Measurements from ENCODE around the gene NFE2L1.
A peak's percentile ranks its signal among the peaks of the same experiment; 100 is the strongest.
"Not testable (repeated sequence)": the region's sequence is repeated elsewhere in the genome, so short reads cannot be mapped to it uniquely, and the experiment has no call there.

NFE2L1 gene

DNA sequence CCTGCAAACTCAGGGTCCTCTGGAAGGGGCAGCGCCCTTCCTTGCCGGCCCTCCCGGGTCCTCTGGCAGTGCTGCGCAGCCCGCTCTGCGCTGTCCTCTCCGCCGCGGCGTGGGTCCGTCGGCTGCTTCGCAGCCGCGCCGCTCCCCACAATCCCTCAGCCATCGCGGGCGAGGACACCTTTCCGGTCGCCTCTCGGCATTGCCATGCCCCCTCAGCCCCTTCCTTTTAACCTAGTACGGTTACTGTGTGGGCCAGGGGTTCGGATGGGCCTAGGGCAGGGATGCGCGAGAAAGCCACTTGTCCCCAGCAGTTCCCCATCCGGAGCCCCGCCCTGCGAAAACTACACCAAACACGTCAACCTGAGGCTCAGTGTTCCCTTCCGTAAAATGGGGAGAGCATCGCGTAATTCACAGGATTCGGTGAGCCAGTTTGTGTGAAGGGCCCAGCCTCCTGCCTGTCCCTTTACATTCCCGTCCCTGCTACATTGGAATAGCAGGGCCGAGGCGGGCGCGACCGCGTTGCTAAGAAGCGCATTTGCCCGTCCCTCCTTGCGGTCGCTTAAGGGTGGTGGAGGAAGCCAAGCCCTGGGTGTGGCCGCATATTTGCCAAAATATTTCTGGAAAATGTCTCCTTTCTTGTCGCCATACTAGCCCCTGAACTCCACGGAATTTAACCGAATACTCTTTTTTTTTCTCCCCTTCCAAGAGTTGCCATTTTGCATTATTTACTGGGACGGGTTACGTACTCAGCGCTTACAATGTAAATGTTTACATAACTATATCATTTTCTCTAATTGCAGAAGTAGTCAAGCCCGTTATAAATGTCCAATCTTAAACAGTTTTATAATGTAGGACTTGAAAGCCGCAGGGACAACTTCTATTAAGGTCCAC, 23.8 kb upstream of the NFE2L1 start:
- DNase-seq = peak in 1 of 2 experiments; percentile 25

DNA sequence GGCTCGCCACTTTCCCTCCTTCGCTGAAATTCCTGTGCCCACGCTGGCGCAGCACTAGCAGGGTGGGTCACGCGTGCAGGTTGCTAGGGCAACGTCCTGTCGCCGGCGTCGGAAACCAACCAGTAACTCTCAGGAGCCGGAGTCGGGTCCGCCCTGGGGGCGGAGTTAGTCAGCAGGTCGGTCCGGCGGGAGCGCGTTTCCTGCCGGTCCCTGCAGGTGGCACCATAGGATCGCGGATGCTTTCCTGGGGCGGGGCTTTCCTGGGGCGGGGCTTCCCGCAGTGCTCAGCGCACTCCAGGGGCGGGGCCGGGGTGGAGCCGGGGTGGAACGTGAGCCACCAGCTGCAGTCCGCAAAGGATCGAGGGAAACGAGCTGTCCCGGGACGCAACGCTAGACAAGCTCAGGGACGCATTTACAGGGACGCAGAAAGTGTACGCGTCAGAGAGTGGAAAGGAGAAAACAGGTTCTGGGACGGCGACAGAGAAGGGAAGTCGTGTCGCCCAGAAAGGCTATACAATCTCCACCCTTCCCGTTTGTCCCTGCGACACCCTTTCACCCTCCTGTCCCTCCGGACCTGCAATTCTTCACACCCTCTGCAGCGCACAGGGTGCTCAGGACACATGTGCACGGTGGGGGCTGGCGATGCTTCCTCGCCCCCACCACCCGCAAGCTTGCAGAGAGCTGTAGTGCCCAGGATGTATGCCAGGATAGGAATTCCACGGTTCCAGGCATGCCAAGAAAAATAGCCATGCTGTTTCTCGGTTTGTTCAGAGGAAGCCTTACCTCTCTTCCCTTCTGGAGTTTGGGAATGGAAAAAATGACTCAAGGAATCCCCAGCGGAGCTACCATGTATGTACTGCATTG, 22.9 kb upstream of the NFE2L1 start:
- DNase-seq = peak; percentile 96 to 98

DNA sequence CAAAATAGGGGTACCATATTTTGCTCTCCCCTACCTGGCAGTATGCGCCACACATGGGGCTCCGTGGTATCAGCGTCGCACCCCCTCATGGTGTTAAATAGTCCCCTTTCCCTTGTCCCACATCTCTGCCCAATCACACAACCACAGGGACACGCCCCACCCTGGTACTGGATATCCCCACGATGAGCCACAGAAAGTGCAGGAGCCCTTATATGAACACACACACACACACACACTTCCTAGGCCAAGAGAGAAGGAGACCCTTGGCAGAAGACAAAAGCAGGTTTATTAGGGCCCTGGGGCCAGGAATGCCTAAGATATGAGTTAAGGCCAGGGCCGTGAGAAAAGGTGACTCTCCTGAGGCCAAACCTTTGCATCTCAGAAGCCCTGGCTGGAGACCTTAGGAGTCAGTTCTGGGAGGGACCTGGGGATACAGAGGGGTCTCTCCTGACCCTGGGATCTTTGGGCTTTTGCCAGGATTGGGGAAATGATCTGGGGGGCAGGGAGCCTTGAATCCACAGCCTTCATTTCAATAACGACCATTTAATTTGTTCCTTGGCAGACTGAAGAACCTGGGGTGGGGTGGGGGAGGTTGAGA, 22.2 kb upstream of the NFE2L1 start:
- DNase-seq = no peak

DNA sequence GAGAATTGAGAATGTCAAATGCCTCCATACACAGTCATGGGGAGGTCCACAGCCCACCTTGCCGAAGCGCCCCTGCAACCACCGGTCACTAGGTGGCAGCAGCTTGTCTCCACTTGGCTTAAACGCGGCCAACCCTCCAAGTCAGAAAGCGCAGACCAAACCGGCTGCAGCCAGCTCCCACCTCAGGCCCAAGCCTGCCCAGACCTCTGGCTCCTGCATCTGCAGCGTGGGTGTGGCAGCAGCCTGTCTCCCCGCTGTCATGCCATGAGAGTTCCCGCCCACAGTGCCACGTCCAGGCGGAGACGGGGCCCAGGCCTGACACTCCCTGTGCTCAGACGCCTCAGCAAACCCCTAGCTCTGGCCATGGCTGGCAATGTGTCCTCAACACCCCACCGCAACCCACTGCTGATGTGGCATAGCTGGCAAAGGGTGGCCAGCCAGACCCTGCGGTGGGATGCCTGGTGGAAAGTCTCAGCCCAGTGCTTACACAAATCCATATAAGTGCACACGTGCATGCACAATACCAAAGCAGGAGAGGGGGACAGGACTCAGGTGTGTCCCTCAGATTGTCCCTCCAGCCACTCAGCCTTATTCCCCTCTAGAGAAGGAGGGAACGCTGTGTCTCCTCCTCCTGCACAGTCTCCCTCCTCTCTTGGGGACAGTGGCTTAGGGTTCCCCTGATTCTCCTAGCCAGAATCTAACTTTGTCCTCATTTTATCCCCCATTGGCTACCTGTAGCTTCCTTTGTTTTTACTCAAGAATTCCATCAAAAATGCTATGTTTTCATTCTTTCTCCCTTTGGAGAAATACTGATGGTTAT, 21.4 kb upstream of the NFE2L1 start:
- peak; percentile 66 for DNase-seq

DNA sequence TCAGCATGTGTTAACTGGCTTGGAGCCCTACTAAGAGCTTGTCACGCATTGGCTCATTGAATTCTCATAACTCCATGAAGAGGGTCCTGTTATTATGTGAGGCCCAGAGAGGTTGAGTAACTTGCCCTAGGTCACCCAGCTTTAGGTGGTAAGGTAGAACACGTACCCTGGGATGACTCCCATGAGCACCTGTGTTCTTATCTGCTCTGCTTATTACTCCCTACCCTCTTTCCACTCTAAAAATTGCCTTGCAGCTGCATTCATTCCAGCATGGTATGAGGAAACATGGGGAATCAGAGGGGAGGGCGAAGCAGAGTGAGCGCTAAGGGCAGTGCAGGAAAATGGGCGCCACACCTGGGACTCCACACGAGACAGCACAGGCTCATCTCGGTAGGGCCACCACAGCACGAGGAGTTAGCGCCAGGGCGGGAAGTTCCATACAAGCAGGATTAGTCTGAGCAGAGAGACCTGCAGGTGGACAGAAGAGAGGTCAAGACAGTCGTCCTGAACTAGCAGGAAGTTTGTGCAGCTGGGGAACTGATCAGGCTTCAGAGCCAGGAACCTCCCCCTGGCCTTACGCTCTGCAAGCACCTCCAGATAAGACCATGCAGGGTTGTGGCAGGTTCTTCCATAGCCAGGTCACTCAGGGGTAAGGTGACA, 20.7 kb upstream of the NFE2L1 start:
- DNase-seq = no peak

DNA sequence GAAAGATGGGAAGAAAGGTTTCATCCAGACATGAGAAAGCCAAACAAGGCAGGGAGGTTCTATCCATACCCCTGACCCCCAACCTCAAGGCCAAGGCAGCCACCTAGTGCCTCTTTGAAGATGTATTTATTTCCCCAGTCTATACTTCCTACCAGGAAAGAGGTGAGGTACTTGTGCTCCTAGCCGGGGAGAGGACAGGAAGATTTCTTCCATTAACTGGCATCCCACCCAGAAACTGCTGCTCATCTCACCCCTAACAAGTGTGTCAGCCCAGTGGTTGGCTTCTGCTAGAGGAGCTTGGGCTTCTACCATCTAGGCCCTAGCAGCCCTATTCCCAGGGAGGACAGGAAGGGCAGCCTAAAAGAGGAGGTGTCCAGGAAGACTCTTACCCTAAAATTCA, 19.4 kb upstream of the NFE2L1 start:
- no peak for DNase-seq

DNA sequence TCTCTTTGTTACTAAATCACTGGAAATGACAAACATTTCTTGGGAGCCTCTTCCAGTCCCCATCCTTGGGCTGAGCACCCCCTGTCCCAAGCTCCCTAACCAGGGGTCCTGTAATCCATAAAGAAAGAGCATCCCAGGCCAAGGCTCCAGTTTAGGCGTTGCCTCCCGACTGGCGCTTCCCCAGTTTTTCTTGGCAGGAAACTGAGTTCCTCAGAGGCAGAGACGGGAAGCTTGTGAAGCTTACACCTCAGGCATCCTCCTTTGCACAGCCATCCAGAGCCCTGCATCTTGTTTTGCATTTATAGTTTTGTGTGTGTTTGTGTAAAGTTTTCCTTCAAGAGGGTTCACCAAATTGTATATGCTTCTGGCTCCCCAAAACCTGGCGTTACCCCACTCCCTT, 17.6 kb upstream of the NFE2L1 start:
- DNase-seq = no peak

DNA sequence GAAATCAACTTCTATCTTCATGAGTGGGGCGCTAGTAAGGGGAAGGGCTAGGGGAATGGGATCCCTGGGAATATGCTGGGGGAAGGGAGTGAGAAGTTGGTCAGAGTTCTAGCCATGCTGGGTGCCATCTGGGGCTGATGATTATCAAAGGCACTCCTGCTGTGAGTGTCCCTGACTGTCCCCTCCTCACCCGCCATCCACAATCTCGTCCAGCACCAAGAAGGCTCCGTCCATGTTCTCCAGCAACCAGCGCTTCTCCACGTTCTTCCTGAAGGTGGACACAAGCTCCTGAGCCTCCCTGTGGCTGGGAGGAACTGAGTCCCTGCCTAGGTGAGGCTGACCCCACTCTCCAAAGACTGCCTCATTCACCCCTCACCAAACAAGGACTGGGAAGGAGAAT, 16.2 kb upstream of the NFE2L1 start:
- DNase-seq = no peak

DNA sequence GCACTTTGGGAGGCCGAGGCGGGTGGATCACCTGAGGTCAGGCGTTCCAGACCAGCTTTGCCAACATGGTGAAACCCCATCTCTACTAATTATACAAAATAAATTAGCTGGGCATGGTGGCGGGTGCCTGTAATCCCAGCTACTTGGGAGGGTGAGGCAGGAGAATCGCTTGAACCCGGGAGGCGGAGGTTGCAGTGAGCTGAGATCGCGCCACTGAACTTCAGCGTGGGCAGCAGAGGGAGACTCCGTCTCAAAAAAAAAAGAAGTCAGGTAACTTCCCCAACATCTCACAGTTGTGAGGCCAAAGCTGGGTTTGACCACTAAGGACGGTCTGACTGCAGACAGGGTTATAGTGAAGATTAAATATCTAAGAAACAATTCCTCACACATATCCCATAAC, 13.4 kb upstream of the NFE2L1 start:
- not testable (repeated sequence) for DNase-seq

DNA sequence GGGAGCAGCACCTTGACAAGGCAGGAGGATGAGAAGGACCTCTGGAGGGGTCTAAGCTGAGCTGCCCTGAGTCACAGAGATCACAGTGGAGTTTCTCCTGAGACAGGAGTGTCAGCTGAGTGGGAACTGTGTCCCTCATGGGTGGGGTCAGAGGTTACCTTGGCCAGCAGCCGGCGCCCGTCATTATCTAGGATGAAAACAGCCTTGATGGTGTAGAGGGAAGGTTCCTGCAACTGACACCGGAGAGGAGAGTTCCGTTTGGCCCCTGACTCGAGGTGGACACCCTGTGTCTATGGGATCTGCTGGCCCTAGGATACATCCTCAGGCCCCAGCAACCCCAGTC, 11.5 kb upstream of the NFE2L1 start:
- no peak for DNase-seq

DNA sequence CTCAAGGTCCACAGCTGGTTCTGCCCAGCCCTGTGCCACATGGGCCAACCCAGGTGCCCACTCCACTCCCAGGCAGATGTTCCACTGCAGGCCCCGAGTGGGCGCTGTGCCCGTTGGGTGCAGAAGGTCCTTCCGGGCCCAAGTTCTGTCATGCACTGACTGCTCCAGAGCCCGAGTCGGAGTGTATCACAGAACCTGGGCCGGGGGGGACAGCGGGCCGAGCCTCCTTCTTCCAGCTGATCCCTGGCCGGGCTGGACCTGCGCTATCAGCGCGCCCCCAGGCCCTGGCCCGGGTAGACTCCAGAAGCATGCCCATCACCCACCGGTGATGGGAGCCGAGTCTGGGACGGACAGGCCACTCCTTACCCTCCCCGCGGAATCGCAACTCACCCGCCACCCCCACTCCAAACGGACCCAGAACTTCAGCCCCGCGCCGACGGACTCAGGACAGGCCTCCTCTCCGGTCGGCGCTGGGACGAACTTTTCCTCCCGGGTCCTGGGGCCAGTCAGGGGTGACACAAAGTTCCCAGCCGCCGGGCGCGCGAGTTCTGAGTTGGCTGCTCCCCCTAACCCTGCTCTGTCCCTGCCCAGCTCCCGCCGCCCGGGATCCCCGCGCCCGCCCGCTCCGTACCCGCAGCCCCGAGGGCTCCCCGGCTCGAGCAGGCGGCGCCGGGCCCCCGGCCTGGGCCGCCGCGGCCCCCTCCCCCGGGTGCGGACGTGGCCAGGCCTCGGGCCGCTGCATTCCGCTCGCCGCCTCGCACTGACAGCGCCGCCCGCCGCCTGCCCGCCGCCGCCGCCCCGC, 10.9 kb upstream of the NFE2L1 start, which contains the start of gene COPZ2:
TSS of gene COPZ2 (minus strand) at position 762 of the 802 bp plus-strand sequence. CDS start at position 742, 20 bp downstream.
- DNase-seq = peak; percentile 51

DNA sequence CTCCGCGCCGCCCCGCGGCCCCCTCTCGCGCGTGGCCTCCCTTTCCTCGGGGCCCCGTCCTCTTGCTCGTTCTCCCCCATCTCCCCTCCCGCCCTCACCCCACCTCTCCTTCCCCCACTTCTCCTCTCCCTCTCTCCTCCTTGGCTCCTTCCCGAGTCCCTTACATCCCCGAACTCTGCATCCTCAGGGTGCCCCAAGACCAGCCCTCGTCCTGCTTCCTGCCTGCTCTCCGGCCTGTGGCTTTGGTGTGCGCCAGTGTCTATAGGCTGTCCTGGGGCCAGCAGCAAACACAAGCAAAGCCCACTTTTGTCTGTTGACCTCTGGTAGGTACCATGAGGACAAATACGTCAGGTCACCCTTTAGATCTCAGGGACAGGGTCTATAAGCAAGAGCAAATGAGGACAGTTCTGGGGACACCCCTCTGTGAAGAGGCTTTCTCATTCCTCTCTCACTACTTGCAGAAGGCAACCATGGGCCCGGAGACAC, 10.3 kb upstream of the NFE2L1 start:
- DNase-seq = no peak

DNA sequence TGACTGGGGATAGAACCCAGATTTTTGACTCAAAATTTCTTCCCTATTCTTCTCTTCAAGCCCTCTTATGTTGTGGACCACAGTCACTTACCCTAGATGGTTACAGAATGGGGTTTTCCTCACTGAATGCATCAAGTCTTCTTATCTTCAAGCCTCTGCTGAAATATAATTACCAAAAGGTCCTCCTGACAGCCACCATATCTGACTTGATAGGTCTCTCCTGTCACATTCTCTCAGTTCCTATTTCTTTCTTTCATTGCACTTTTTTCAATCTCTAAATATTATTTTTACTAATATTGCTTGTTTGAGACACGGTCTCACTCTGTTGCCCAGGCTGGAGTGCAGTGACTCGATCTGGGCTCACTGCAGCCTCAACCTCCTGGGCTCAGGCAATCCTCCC, 9.5 kb upstream of the NFE2L1 start:
- DNase-seq = no peak

DNA sequence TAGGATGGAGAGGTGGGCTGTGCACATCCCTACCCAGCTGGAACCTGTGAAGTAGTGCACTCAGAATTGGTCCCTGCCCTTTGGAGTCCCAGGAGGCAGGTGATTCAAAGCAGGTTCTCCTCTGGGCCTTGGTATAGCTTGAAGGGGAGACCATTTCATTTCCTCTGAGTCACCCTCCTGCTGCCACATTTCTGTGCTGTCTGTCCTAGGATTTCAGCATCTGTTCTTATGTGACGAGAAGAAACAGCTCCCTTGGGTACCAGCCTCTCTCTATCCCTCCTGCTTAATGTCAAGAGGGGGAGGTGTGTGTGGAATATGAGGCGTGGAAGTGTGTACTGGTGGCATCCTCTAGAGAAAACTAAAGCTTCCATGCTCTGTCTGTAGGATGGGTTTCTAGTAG, 5.0 kb upstream of the NFE2L1 start:
- no peak for DNase-seq

DNA sequence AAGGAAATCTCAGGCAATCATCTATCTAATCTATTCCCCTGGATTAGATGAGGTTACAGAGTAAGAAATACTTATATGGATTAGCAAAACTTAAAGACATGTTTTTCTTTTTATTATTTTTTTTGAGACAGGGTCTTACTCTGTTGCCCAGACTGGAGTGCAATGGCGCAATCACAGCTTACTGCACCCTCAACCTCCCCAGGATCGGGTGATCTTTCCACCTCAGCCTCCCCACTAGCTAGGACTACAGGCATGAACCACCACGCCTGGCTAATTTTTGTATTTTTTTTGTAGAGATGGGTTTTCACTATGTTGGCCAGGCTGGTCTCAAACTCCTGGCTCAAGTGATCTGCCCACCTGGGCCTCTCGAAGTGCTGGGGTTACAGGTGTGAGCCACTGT, 3.3 kb upstream of the NFE2L1 start:
- DNase-seq = no peak

DNA sequence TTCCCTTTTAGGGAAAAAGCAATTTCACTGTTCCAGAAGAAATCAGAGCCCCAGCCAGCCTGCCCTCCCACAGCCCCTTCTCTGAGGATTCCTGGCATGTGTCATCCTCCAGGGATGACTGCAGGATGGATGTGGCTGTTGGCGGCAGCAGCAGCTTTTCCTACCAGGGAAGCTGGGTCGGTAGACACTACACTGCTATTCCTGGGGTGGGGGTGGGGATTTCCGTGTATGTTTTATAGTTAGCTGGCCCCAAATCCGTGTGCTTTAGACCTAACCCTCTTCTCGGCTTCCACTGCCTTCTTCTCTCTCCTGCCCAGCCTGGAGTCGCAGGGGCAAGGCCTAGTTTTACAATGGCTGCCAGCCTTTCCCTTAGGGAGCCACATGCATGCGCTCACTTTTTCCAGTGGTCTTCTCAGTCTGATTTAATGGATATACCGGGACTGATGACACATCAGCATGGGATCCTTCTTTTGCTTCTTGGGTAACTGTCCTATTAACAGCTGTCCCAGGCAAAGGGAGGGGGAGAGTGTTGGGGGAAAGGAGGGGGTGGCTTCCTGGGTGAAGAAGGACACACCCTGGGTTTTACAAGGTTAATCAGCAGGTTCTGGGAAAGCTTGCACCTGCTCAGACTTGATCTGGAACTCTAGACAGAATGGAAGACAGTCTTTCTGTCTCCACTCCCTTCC, 2.7 kb upstream of the NFE2L1 start:
- no peak for DNase-seq

DNA sequence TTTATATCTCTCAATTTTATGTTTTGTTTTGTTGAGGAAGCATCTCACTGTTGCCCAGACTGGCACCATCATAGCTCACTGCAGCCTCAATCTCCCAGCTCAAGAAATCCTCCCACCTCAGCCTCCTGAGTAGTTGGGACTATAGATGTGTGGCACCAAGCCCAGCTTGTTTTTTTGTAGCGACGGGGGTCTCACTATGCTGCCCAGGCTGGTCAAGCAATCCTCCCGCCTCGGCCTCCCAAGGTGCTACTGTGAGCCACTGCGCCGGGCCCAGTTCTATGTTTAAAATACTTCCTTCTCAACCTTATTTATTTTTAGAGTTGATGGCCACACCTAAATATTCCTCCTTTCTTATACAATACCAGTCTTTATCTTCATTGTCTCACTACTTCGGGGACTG, 1.9 kb upstream of the NFE2L1 start:
- no peak for DNase-seq

DNA sequence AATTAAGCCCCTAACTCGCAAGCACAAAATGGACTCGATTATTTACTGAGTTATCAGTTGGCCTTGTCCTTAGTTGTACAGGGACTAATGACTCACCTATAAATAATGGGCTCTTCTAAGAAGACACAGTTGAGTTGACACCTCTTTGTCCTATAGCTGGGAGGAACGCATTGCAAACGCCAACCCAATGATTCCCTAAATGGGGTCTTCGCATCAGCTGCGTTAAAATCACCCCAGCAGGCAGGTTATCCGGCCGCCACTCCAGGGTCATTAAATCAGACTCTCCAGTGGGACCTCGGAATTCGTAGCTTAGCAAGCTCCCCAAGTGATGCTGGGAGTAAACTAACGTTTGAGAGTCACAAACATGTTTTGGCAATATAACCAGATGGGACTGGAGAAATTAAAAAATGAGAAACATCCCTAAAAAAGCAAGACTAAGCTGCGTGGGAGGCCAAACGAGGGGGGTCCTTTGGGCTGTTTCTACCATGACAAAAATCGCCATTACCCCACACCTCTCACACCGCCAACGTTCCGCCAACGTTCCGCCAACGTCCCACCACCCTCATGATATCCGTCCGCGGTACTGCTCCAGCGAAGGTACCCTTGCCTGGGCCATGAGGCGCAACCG, 932 bp upstream of the NFE2L1 start:
- DNase-seq = no peak

DNA sequence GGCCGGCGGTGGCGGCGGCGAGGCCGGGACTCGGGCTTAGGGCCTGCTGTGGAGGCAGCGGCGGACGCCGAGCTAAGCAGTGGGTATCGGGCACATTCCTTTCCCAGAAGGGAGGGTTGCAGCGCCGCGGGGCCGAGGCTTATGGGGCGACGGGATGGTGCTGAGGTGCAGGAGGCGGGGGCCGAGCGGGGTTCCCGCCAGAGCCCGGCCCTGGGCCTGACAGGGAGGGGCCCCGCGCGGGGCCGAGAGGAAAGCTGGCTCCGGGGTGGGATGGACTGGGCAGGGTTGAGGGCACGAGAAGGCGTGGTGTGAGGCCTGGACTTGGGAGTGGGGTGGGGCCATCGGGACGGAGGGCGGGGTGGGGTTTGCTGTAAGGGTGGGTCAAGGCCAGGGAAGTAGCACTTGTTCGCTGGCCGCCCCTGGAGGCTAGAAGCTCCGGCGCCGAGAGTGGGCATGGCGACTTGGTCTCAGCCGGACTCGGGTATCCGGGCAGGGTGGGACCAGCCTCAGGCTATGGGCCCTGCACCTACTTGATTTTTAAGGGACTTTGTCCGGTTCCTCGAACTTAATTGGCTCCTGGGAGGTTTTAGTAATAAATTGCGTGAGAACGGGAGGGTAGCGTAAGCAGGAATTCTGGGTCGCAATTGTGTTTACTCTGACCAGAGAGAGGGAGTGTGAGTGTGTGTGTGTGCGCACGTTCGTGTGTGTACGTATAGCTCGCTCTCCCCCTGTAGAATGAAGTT, 396 bp downstream of the NFE2L1 start:
- no peak for DNase-seq

Data from activated CD4-positive, alpha-beta T cell treated with anti-CD3 and anti-CD28 coated beads, Interleukin-2, amount 50 U/mL, for 4 hours (primary cell).